ENCODE results near the gene WNT10A.

The WNT10A gene

GRCh38 chr2:218865999-218866398, 14.7 kb upstream of the WNT10A start:
- Histone ChIP-seq H3K4me1 (ENCODE audit: control insufficient read depth, insufficient read depth, low read length) (no peaks in the 10 kb centered on the region), H3K27me3 (ENCODE audit: control insufficient read depth, insufficient read depth, low read length, poor library complexity, severe bottlenecking) (peaks cover 97% of the 10 kb centered on the region), H3K27ac (ENCODE audit: insufficient read depth, low read depth, low read length, poor library complexity, severe bottlenecking) (no peak overlapping the region), H3K9me3 (ENCODE audit: control insufficient read depth, low read length) (no peaks in the 10 kb centered on the region), H3K36me3 (ENCODE audit: control insufficient read depth, insufficient read depth, low read length) (no peaks in the 10 kb centered on the region), H3K4me3 (ENCODE audit: insufficient read depth, low read depth, low read length) (no peak overlapping the region)
- WGBS, 2 experiments: 43 to 55% methylated on average over 2 to 6 of the region's 6 CpGs

GRCh38 chr2:218867900-218868299, 12.8 kb upstream of the WNT10A start:
- no peaks in the 10 kb centered on the region for H3K4me1 ChIP-seq (ENCODE audit: control insufficient read depth, insufficient read depth, low read length)
- H3K36me3 ChIP-seq (ENCODE audit: control insufficient read depth, insufficient read depth, low read length): no peaks in the 10 kb centered on the region
- H3K27me3 ChIP-seq (ENCODE audit: control insufficient read depth, insufficient read depth, low read length, poor library complexity, severe bottlenecking): peaks cover 97% of the 10 kb centered on the region
- H3K9me3 ChIP-seq (ENCODE audit: control insufficient read depth, low read length): no peaks in the 10 kb centered on the region
- no peak overlapping the region for H3K27ac ChIP-seq (ENCODE audit: insufficient read depth, low read depth, low read length, poor library complexity, severe bottlenecking)
- H3K4me3 ChIP-seq (ENCODE audit: insufficient read depth, low read depth, low read length): no peak overlapping the region
- WGBS, 2 experiments: 67 to 71% methylated on average over 6 of the region's 6 CpGs

GRCh38 chr2:218869064-218869463, 11.6 kb upstream of the WNT10A start:
- Histone ChIP-seq H3K27me3 (ENCODE audit: control insufficient read depth, insufficient read depth, low read length, poor library complexity, severe bottlenecking) (peaks cover 97% of the 10 kb centered on the region), H3K27ac (ENCODE audit: insufficient read depth, low read depth, low read length, poor library complexity, severe bottlenecking) (no peak overlapping the region), H3K4me3 (ENCODE audit: insufficient read depth, low read depth, low read length) (no peak overlapping the region), H3K36me3 (ENCODE audit: control insufficient read depth, insufficient read depth, low read length) (no peaks in the 10 kb centered on the region), H3K4me1 (ENCODE audit: control insufficient read depth, insufficient read depth, low read length) (no peaks in the 10 kb centered on the region), H3K9me3 (ENCODE audit: control insufficient read depth, low read length) (no peaks in the 10 kb centered on the region)
- WGBS, 2 experiments: 89 to 90% methylated on average over 9 of the region's 9 CpGs

GRCh38 chr2:218870984-218871344, 9.7 kb upstream of the WNT10A start:
- Histone ChIP-seq H3K36me3 (ENCODE audit: control insufficient read depth, insufficient read depth, low read length) (no peaks in the 10 kb centered on the region), H3K27ac (ENCODE audit: insufficient read depth, low read depth, low read length, poor library complexity, severe bottlenecking) (no peak overlapping the region), H3K27me3 (ENCODE audit: control insufficient read depth, insufficient read depth, low read length, poor library complexity, severe bottlenecking) (peaks cover 100% of the 10 kb centered on the region), H3K9me3 (ENCODE audit: control insufficient read depth, low read length) (no peaks in the 10 kb centered on the region), H3K4me1 (ENCODE audit: control insufficient read depth, insufficient read depth, low read length) (no peaks in the 10 kb centered on the region), H3K4me3 (ENCODE audit: insufficient read depth, low read depth, low read length) (no peak overlapping the region)
- WGBS, 2 experiments: 64 to 65% methylated on average over 18 of the region's 18 CpGs

GRCh38 chr2:218871345-218872302, 9.0 kb upstream of the WNT10A start:
- Histone ChIP-seq H3K4me1 (ENCODE audit: control insufficient read depth, insufficient read depth, low read length) (no peaks in the 10 kb centered on the region), H3K9me3 (ENCODE audit: control insufficient read depth, low read length) (no peaks in the 10 kb centered on the region), H3K27ac (ENCODE audit: insufficient read depth, low read depth, low read length, poor library complexity, severe bottlenecking) (no peak overlapping the region), H3K4me3 (ENCODE audit: insufficient read depth, low read depth, low read length) (no peak overlapping the region), H3K27me3 (ENCODE audit: control insufficient read depth, insufficient read depth, low read length, poor library complexity, severe bottlenecking) (peaks cover 100% of the 10 kb centered on the region), H3K36me3 (ENCODE audit: control insufficient read depth, insufficient read depth, low read length) (no peaks in the 10 kb centered on the region)
- 53 to 57% methylated on average over 60 of the region's 60 CpGs for WGBS, 2 experiments

- Histone ChIP-seq H3K9me3 (ENCODE audit: control insufficient read depth, low read length) (no peaks in the 10 kb centered on the region), H3K4me1 (ENCODE audit: control insufficient read depth, insufficient read depth, low read length) (peaks cover 11% of the 10 kb centered on the region), H3K27ac (ENCODE audit: insufficient read depth, low read depth, low read length, poor library complexity, severe bottlenecking) (no peak overlapping the region), H3K4me3 (ENCODE audit: insufficient read depth, low read depth, low read length) (no peak overlapping the region), H3K36me3 (ENCODE audit: control insufficient read depth, insufficient read depth, low read length) (no peaks in the 10 kb centered on the region), H3K27me3 (ENCODE audit: control insufficient read depth, insufficient read depth, low read length, poor library complexity, severe bottlenecking) (peaks cover 100% of the 10 kb centered on the region)
- WGBS, 2 experiments: 14 to 15% methylated on average over 22 of the region's 22 CpGs
Measured at GRCh38 chr2:218872645-218873358, 7.8 kb upstream of the WNT10A start.

- no peaks in the 10 kb centered on the region for H3K9me3 ChIP-seq (ENCODE audit: control insufficient read depth, low read length)
- no peak overlapping the region for H3K27ac ChIP-seq (ENCODE audit: insufficient read depth, low read depth, low read length, poor library complexity, severe bottlenecking)
- 9 to 11% methylated on average over 86 of the region's 86 CpGs for WGBS, 2 experiments
- peaks cover 18% of the 10 kb centered on the region for H3K4me1 ChIP-seq (ENCODE audit: control insufficient read depth, insufficient read depth, low read length)
- H3K4me3 ChIP-seq (ENCODE audit: insufficient read depth, low read depth, low read length): no peak overlapping the region
- peaks cover 100% of the 10 kb centered on the region for H3K27me3 ChIP-seq (ENCODE audit: control insufficient read depth, insufficient read depth, low read length, poor library complexity, severe bottlenecking)
- no peaks in the 10 kb centered on the region for H3K36me3 ChIP-seq (ENCODE audit: control insufficient read depth, insufficient read depth, low read length)
Measured at GRCh38 chr2:218873359-218874194, 7.1 kb upstream of the WNT10A start.

GRCh38 chr2:218875692-218876246, 4.9 kb upstream of the WNT10A start:
- no peaks in the 10 kb centered on the region for H3K36me3 ChIP-seq (ENCODE audit: control insufficient read depth, insufficient read depth, low read length)
- H3K27ac ChIP-seq (ENCODE audit: insufficient read depth, low read depth, low read length, poor library complexity, severe bottlenecking): no peak overlapping the region
- peaks cover 100% of the 10 kb centered on the region for H3K27me3 ChIP-seq (ENCODE audit: control insufficient read depth, insufficient read depth, low read length, poor library complexity, severe bottlenecking)
- peaks cover 28% of the 10 kb centered on the region for H3K4me1 ChIP-seq (ENCODE audit: control insufficient read depth, insufficient read depth, low read length)
- no peak overlapping the region for H3K4me3 ChIP-seq (ENCODE audit: insufficient read depth, low read depth, low read length)
- no peaks in the 10 kb centered on the region for H3K9me3 ChIP-seq (ENCODE audit: control insufficient read depth, low read length)
- 31 to 35% methylated on average over 2 of the region's 2 CpGs for WGBS, 2 experiments

- Histone ChIP-seq H3K4me3 (ENCODE audit: insufficient read depth, low read depth, low read length) (no peak overlapping the region), H3K9me3 (ENCODE audit: control insufficient read depth, low read length) (no peaks in the 10 kb centered on the region), H3K27ac (ENCODE audit: insufficient read depth, low read depth, low read length, poor library complexity, severe bottlenecking) (no peak overlapping the region), H3K27me3 (ENCODE audit: control insufficient read depth, insufficient read depth, low read length, poor library complexity, severe bottlenecking) (peaks cover 100% of the 10 kb centered on the region), H3K36me3 (ENCODE audit: control insufficient read depth, insufficient read depth, low read length) (no peaks in the 10 kb centered on the region), H3K4me1 (ENCODE audit: control insufficient read depth, insufficient read depth, low read length) (peaks cover 28% of the 10 kb centered on the region)
- WGBS, 2 experiments: 1 to 2% methylated on average over 3 of the region's 3 CpGs
Measured at GRCh38 chr2:218876562-218877219, 4.0 kb upstream of the WNT10A start.

All from ectodermal cell (in vitro differentiated cells).